ENCODE data around the gene COX15.
"Not testable (repeated sequence)": the region's sequence is repeated elsewhere in the genome, so short reads cannot be mapped to it uniquely, and the experiment has no call there.

The COX15 gene

GRCh38 chr10:99758211-99758891, 26.4 kb upstream of the COX15 start:
- CTCF ChIA-PET = interaction anchor here (1.0 kb wide), 1 partner anchor 7 kb away, joined by 4 read pairs; no protein-coding TSS in a partner anchor
- TF ChIP-seq, protein P1, sequence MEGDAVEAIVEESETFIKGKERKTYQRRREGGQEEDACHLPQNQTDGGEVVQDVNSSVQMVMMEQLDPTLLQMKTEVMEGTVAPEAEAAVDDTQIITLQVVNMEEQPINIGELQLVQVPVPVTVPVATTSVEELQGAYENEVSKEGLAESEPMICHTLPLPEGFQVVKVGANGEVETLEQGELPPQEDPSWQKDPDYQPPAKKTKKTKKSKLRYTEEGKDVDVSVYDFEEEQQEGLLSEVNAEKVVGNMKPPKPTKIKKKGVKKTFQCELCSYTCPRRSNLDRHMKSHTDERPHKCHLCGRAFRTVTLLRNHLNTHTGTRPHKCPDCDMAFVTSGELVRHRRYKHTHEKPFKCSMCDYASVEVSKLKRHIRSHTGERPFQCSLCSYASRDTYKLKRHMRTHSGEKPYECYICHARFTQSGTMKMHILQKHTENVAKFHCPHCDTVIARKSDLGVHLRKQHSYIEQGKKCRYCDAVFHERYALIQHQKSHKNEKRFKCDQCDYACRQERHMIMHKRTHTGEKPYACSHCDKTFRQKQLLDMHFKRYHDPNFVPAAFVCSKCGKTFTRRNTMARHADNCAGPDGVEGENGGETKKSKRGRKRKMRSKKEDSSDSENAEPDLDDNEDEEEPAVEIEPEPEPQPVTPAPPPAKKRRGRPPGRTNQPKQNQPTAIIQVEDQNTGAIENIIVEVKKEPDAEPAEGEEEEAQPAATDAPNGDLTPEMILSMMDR (conservative IDR thresholded peaks at IDR 0.05; ENCODE audit: low read depth) = no peak

DNA sequence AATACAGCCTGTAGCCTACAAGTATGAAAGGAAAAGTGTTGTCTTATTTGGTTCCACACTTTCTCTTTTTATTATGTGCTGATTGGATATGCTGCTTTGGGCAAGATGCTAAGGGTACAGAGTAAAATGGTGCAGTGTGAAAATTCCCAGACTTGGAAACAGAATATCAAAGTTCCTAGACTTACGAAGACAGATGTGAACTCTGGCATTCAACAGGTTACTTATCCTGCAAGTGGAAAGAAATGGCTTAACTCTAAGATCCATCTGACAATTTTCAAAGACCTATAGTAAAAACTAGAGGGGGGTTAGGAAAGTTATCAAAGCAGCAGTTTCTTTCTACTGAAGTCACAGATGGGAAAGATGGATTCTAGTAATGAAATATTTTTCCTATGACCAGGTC, 24.2 kb upstream of the COX15 start:
- no peak for DNase-seq (ENCODE audit: low spot score)
- TF ChIP-seq, protein P1 (conservative IDR thresholded peaks at IDR 0.05; ENCODE audit: low read depth) = no peak
- no peak overlapping the region for H3K27ac ChIP-seq
- ChIA-PET CTCF (no interaction called here), POLR2A (ENCODE audit: low non-redundant PET) (no interaction called here)

More at GRCh38 chr10:99758211-99758891, 26.4 kb upstream of the COX15 start:
- POLR2A ChIA-PET (ENCODE audit: low non-redundant PET) = no interaction called here
- DNase-seq (ENCODE audit: low spot score) = no peak
- no peak overlapping the region for H3K27ac ChIP-seq

DNA sequence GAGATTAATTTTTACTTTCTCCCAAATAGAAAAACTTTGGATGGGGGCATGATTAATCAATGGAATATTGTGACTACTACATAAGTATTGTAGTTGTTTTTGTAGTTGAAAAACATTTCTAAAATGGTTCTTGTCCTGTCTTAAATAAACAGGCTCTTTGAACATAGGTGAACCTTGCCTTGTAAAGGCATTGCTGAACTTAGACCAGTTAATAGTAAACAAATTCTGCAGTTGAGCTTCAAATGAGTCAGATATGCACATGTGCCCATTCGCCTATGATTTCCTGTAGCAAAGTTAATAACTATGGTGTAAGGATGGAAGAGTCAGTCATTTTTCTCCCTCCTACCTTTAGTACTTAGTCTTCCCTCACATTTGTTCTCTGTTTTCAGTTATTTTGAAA, 22.7 kb upstream of the COX15 start:
- TF ChIP-seq, protein P1 (conservative IDR thresholded peaks at IDR 0.05; ENCODE audit: low read depth) = no peak
- POLR2A ChIA-PET (ENCODE audit: low non-redundant PET) = no interaction called here
- DNase-seq (ENCODE audit: low spot score) = no peak
- no peak overlapping the region for H3K27ac ChIP-seq
- CTCF ChIA-PET = interaction anchor here (0.6 kb wide), 1 partner anchor 1886 kb away, joined by 4 read pairs; no protein-coding TSS in a partner anchor

DNA sequence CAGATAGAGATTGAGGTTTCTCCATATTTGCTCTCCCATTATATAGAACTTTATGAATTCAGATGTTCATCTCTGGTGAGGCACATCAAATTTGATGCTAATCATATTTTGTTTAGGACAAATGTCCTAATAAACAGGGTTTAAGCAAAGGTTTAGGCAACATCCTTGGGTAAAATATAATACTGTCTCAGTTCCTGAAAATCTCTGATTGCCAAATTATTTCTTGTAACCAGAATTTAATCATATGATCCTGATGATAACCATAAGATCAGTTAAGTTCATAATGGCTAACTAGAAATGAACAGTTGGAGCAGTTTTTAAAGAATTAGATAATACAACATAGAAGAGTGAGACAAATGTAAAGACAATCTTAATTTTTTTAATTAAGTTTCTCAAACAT, 18.7 kb upstream of the COX15 start:
- TF ChIP-seq, protein P1 (conservative IDR thresholded peaks at IDR 0.05; ENCODE audit: low read depth) = no peak
- no peak for DNase-seq (ENCODE audit: low spot score)
- ChIA-PET POLR2A (ENCODE audit: low non-redundant PET) (no interaction called here), CTCF (interaction anchor here (1.2 kb wide), 1 partner anchor 18 kb away, joined by 3 read pairs; no protein-coding TSS in a partner anchor)
- no peak overlapping the region for H3K27ac ChIP-seq

GRCh38 chr10:99748823-99749451, 17.0 kb upstream of the COX15 start:
- ChIA-PET POLR2A (ENCODE audit: low non-redundant PET) (no interaction called here), CTCF (interaction anchor here (0.7 kb wide), 1 partner anchor 13 kb away, joined by 4 read pairs; no protein-coding TSS in a partner anchor)
- TF ChIP-seq, protein P1 (conservative IDR thresholded peaks at IDR 0.05; ENCODE audit: low read depth) = no peak
- DNase-seq (ENCODE audit: low spot score) = no peak
- no peak overlapping the region for H3K27ac ChIP-seq

GRCh38 chr10:99746166-99746565, 14.2 kb upstream of the COX15 start:
- POLR2A ChIA-PET (ENCODE audit: low non-redundant PET); H3K27ac ChIP-seq; DNase-seq (ENCODE audit: low spot score): not testable (repeated sequence)
- CTCF ChIA-PET = interaction anchor here (0.6 kb wide), 1 partner anchor 103 kb away, joined by 3 read pairs; no protein-coding TSS in a partner anchor

DNA sequence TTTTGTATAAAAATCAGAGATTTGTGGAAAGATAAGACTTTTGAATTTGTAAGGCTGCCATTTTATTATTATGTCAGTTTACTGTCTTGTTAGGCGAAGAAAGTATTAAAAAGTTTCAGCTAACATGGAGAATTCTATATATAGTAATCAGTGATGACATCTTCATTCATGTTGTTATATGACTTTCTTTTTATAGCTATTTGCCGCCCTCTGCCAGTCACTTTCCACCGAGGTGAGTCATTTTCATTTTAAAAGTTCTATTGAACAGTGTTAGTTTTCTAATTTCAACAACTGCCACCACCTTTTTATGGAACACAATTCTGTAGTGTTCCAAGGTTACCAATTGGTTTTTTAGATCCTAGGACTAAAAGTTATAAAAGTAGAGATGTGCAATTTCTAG, 11.9 kb upstream of the COX15 start:
- POLR2A ChIA-PET (ENCODE audit: low non-redundant PET) = no interaction called here

More for the DNA sequence above, 11.9 kb upstream of the COX15 start:
- TF ChIP-seq, protein P1 (conservative IDR thresholded peaks at IDR 0.05; ENCODE audit: low read depth) = no peak
- CTCF ChIA-PET = interaction anchor here (0.8 kb wide), 1 partner anchor 11 kb away, joined by 3 read pairs; the partner anchor contains the start of gene CUTC
- DNase-seq (ENCODE audit: low spot score) = no peak
- no peak overlapping the region for H3K27ac ChIP-seq

Measured in RWPE1 (cell line).